IMR-90 (cell line): ENCODE measurements around the gene HIVEP1. TPM values are rescaled to one million over a fixed set of nuclear protein-coding genes. Genes with fewer than 3 reads are reported as not detected.
A peak's percentile ranks its signal among the peaks of the same experiment; 100 is the strongest.

Experiments
- ATAC-seq: fragments of 200-7000 bp; cut with Tn5 transposase; 2 replicates; pipeline ENCODE4 v1.9.1; 2020; ENCODE audit warnings: low read depth, mild to moderate bottlenecking, moderate library complexity
- BruUV-seq: library from RNA; stranded (reverse); fragments of 400-500 nt; replicated peaks from 2 replicates; lab custom pipeline; 2021; lab: Mats Ljungman, UMichigan
- CTCF ChIA-PET: fragments of 300-600 bp; formaldehyde crosslinking; extraction: SDS; loops from one replicate; lab custom pipeline; 2021; ENCODE audit warnings: antibody characterized with exemption; lab: Yijun Ruan, JAX
- POLR2A ChIA-PET: fragments of 300-600 bp; sonication (Branson Sonifier 250); formaldehyde crosslinking; loops from one replicate; lab custom pipeline; 2022; ENCODE audit warnings: antibody characterized with exemption; ENCODE audit not compliant: unreplicated experiment; lab: Charles Lee
- DNase-seq: peaks from one replicate; pipeline ENCODE4 v3.0.0; 2013
- H2AFZ ChIP-seq: replicated peaks from 2 replicates; pipeline ENCODE3; 2013; ENCODE audit warnings: low read length, mild to moderate bottlenecking; ENCODE audit not compliant: poor library complexity
- H2AK5ac ChIP-seq: 2 replicates; pipeline ENCODE4 v1.6.1; 2013; ENCODE audit warnings: low read depth, low read length, inconsistent platforms
- H2AK9ac ChIP-seq: replicated peaks from 2 replicates; pipeline ENCODE3; 2013; ENCODE audit warnings: mild to moderate bottlenecking, low read depth, low read length, moderate library complexity; ENCODE audit not compliant: poor library complexity
- H2BK120ac ChIP-seq: 2 replicates; pipeline ENCODE4 v1.6.1; 2013; ENCODE audit warnings: low read depth, low read length, inconsistent platforms
- H2BK15ac ChIP-seq: 3 replicates; pipeline ENCODE4 v1.6.1; 2013; ENCODE audit warnings: low read depth, low read length, inconsistent platforms
- H2BK20ac ChIP-seq: 2 replicates; pipeline ENCODE4 v1.6.1; 2013; ENCODE audit warnings: low read depth, mild to moderate bottlenecking, inconsistent platforms, low read length, moderate library complexity
- H2BK5ac ChIP-seq: 2 replicates; pipeline ENCODE4 v1.6.1; 2013; ENCODE audit warnings: mild to moderate bottlenecking, low read depth, low read length, inconsistent platforms; ENCODE audit not compliant: poor library complexity, severe bottlenecking
- H3K14ac ChIP-seq: replicated peaks from 2 replicates; pipeline ENCODE4 v1.6.1; 2013; ENCODE audit warnings: low read depth, low read length, inconsistent platforms
- H3K18ac ChIP-seq: 2 replicates; pipeline ENCODE4 v1.6.1; 2013; ENCODE audit warnings: low read depth, low read length, control low read depth
- H3K23ac ChIP-seq: 2 replicates; pipeline ENCODE4 v1.6.1; 2013; ENCODE audit warnings: low read depth, low read length, inconsistent platforms
- H3K27ac ChIP-seq: 2 replicates; pipeline ENCODE4 v1.5.1; 2013; ENCODE audit warnings: mild to moderate bottlenecking, control low read depth, low read length; ENCODE audit not compliant: insufficient read depth
- H3K27me3 ChIP-seq: 2 replicates; pipeline ENCODE4 v1.6.1; 2013; ENCODE audit warnings: low read length; ENCODE audit not compliant: control insufficient read depth, insufficient read depth
- H3K36me3 ChIP-seq: 2 replicates; pipeline ENCODE4 v1.6.1; 2013; ENCODE audit warnings: low read length, mixed read lengths; ENCODE audit not compliant: control insufficient read depth, insufficient read depth
- H3K4ac ChIP-seq: 2 replicates; pipeline ENCODE4 v1.6.1; 2013; ENCODE audit warnings: low read depth, low read length, inconsistent platforms
- H3K4me1 ChIP-seq: 2 replicates; pipeline ENCODE4 v1.6.1; 2013; ENCODE audit warnings: low read length, mixed read lengths; ENCODE audit not compliant: control insufficient read depth, insufficient read depth
- H3K4me2 ChIP-seq: 2 replicates; pipeline ENCODE4 v1.6.1; 2013; ENCODE audit warnings: low read depth, mild to moderate bottlenecking, control low read depth, low read length, moderate library complexity
- H3K4me3 ChIP-seq: 2 replicates; pipeline ENCODE4 v1.5.1; 2013; ENCODE audit warnings: low read depth, mild to moderate bottlenecking, control low read depth, low read length, moderate library complexity; ENCODE audit not compliant: insufficient read depth
- H3K56ac ChIP-seq: 2 replicates; pipeline ENCODE4 v1.6.1; 2013; ENCODE audit warnings: low read length, inconsistent platforms; ENCODE audit not compliant: insufficient read depth; ENCODE audit errors: extremely low read depth
- H3K79me1 ChIP-seq, 2 experiments: 2 replicates each; pipeline ENCODE4 v1.6.1; 2013; ENCODE audit warnings: low read length in 2 of 2, inconsistent platforms in 1 of 2, low read depth in 1 of 2
- H3K9ac ChIP-seq: 2 replicates; pipeline ENCODE4 v1.6.1; 2013; ENCODE audit warnings: low read depth, low read length, control low read depth
- H3K9me1 ChIP-seq: 2 replicates; pipeline ENCODE4 v1.6.1; 2013; ENCODE audit warnings: low read length, inconsistent platforms; ENCODE audit not compliant: insufficient read depth
- H3K9me3 ChIP-seq: 2 replicates; pipeline ENCODE4 v1.6.1; 2013; ENCODE audit warnings: low read length; ENCODE audit not compliant: control insufficient read depth, insufficient read depth
- H4K20me1 ChIP-seq: 2 replicates; pipeline ENCODE4 v1.6.1; 2013; ENCODE audit warnings: low read length, inconsistent platforms; ENCODE audit not compliant: insufficient read depth
- H4K5ac ChIP-seq: 2 replicates; pipeline ENCODE4 v1.6.1; 2013; ENCODE audit warnings: mild to moderate bottlenecking, low read depth, low read length, control low read depth
- H4K8ac ChIP-seq, 2 experiments: 2 replicates each; pipeline ENCODE4 v1.6.1; 2013; ENCODE audit warnings: low read depth in 2 of 2, low read length in 2 of 2, control low read depth in 1 of 2, inconsistent platforms in 1 of 2
- H4K91ac ChIP-seq: 2 replicates; pipeline ENCODE4 v1.6.1; 2013; ENCODE audit warnings: low read depth, low read length, inconsistent platforms; ENCODE audit not compliant: insufficient read depth
- BHLHE40 ChIP-seq: fragments of 150-350 bp; IDR thresholded peaks from 2 replicates; pipeline ENCODE4 v1.6.1; 2016; ENCODE audit warnings: mild to moderate bottlenecking, low read depth, low read length
- CHD1 ChIP-seq: IDR thresholded peaks from 2 replicates; pipeline ENCODE4 v1.6.1; 2012; ENCODE audit warnings: low read depth, low read length, improper control_type of control experiment
- FOS ChIP-seq: fragments of 150-350 bp; IDR thresholded peaks from 2 replicates; pipeline ENCODE4 v1.6.1; 2016; ENCODE audit warnings: low read depth, low read length
- MXI1 ChIP-seq: IDR thresholded peaks from 2 replicates; pipeline ENCODE4 v1.6.1; 2012; ENCODE audit warnings: low read depth, mild to moderate bottlenecking, low read length, moderate library complexity, borderline replicate concordance
- NFE2L2 ChIP-seq: fragments of 150-350 bp; IDR thresholded peaks from 2 replicates; pipeline ENCODE4 v1.6.1; 2016; ENCODE audit warnings: low read depth, mild to moderate bottlenecking, low read length
- POLR2A ChIP-seq: IDR thresholded peaks from 2 replicates; pipeline ENCODE4 v1.6.1; 2012; ENCODE audit warnings: mild to moderate bottlenecking, low read depth, low read length
- RCOR1 ChIP-seq: IDR thresholded peaks from 2 replicates; pipeline ENCODE4 v1.6.1; 2012; ENCODE audit warnings: mild to moderate bottlenecking, low read length, improper control_type of control experiment; ENCODE audit not compliant: insufficient replicate concordance
- RFX5 ChIP-seq: IDR thresholded peaks from 2 replicates; pipeline ENCODE4 v1.8.0; 2012; ENCODE audit warnings: low read depth, mild to moderate bottlenecking, low read length, moderate library complexity
- SMC3 ChIP-seq: fragments of 150-350 bp; IDR thresholded peaks from 2 replicates; pipeline ENCODE4 v1.6.1; 2016; ENCODE audit warnings: low read depth, mild to moderate bottlenecking, antibody characterized with exemption, low read length, moderate library complexity
- WGBS, 2 experiments: methylation state at CpG; one replicate each; pipeline versions ENCODE4 v1.1.5 to v1.1.7; 2013; ENCODE audit warnings: missing lambda C conversion rate in 2 of 2; ENCODE audit not compliant: insufficient read length in 1 of 2; ENCODE audit errors: extremely low coverage in 2 of 2; 5-methylcytosine and 5-hydroxymethylcytosine counted together
- dilution Hi-C: fragments of 300-500 bp; cut with HindIII; formaldehyde crosslinking; loops from one replicate; pipeline ENCODE4 v1.14.3; 2018; ENCODE audit warnings: low sequenced_read_pairs; ENCODE audit not compliant: unreplicated experiment
- in situ Hi-C: fragments of 300-500 bp; cut with MboI; formaldehyde crosslinking; loops from 3 replicates; pipeline ENCODE4 v1.14.3; 2019; ENCODE audit warnings: low sequenced_read_pairs, inconsistent platforms, mixed read lengths
- intact Hi-C: fragments of 100-400 bp; cut with micrococcal nuclease; formaldehyde crosslinking; loops from 2 replicates; pipeline ENCODE4 v1.10.0; 2022
- polyA plus RNA-seq, 3 experiments: library from polyadenylated mRNA; depleted of rRNA; stranded (reverse); fragments of >200 nt; gene quantifications; 2 replicates each; pipeline ENCODE4 v1.2.3, GENCODE V29; 2012; ENCODE audit warnings: low replicate concordance in 1 of 3
- total RNA-seq: library from RNA; depleted of rRNA; stranded (reverse); fragments of >200 nt; gene quantifications from 2 replicates; pipeline ENCODE4 v1.2.3, GENCODE V29; 2012

The HIVEP1 gene
- total and polyA plus RNA-seq, 2 of the 4 experiments (the other 2 are of a cell fraction) = 13.0 to 17.2 TPM

DNA sequence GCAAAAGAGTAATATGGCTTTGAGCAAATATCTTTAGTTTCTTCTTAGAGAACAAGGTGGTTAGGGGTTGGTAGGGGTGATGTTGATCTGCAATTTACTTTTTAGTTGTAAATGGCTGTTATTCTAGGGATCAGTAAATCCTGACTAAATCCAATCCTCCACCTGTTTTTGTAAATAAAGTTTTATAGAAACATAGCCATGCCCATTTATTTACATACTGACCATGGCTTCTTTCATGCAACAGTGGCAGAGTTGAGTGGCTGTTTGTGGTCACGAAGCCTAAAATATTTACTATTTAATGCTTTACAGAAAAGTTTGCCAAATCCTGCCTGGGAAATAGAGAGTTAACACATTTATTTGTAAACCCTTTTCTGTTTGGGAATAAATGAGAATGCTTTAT, 14.7 kb downstream of the HIVEP1 start:
- Histone ChIP-seq H2BK20ac (no peak overlapping the region), H3K4ac (no peak overlapping the region), H3K4me2 (no peak overlapping the region), H2BK120ac (no peak overlapping the region), H3K9me1 (peaks cover 15% of the 10 kb centered on the region; the same call in 1 of the 2 replicates), H3K36me3 (peaks cover 4% of the 10 kb centered on the region; the same call in 1 of the 2 replicates), H2BK15ac (no peak overlapping the region), H3K18ac (no peak overlapping the region), H3K4me3 (no peak overlapping the region), H4K91ac (no peak overlapping the region), H3K56ac (no peak overlapping the region), H2AK9ac (no peak overlapping the region), H3K27ac (no peak overlapping the region), H2BK5ac (no peak overlapping the region), H3K9ac (no peak overlapping the region), H3K14ac (0 out of 2 replicates have a peak overlapping the region, but pooled peaks have one; percentile 7), H4K5ac (no peak overlapping the region), H4K20me1 (peaks cover 8% of the 10 kb centered on the region; the same call in 1 of the 2 replicates), H3K23ac (no peak overlapping the region), H4K8ac (no peak overlapping the region), H3K9me3 (no peaks in the 10 kb centered on the region), H3K79me1 (peaks cover 39 to 65% of the 10 kb centered on the region in 2 experiments), H3K27me3 (no peaks in the 10 kb centered on the region), H2AK5ac (no peak overlapping the region), H2AFZ (no peak overlapping the region), H3K4me1 (peaks cover 18% of the 10 kb centered on the region)
- POLR2A ChIA-PET = no interaction called here
- BruUV-seq = no TSS peak
- in situ Hi-C loops = no loop called here
- no CpG with 5 or more reads among the region's 1 CpG for WGBS, 2 experiments
- intact Hi-C loops = no loop called here
- CTCF ChIA-PET = no interaction called here
- ATAC-seq (no peak), DNase-seq (no peak)
- TF ChIP-seq FOS (no peak), BHLHE40 (no peak), POLR2A (no peak), RCOR1 (no peak), CHD1 (no peak), MXI1 (no peak), NFE2L2 (no peak), SMC3 (no peak), RFX5 (no peak)
- dilution Hi-C loops = no loop called here
